ENCODE data around the gene JAK1. TPM values are rescaled to one million over a fixed set of nuclear protein-coding genes. Genes with fewer than 3 reads are reported as not detected.

The JAK1 gene
- total and polyA plus RNA-seq, 2 of the 8 experiments (the other 6 are each of a cell fraction or from before 2014, with no cell fraction given) = 7.8 to 24.5 TPM

- no peak for TF ChIP-seq E2F6 (IDR thresholded peaks at IDR 0.05)
- TF ChIP-seq RBBP5 (IDR thresholded peaks at IDR 0.05; ENCODE audit: borderline replicate concordance, low read depth, low read length) = no peak
- TF ChIP-seq JUN (IDR thresholded peaks at IDR 0.05; ENCODE audit: low read depth, low read length) = no peak
- no peak for TF ChIP-seq CHD1 (IDR thresholded peaks at IDR 0.05; ENCODE audit: low read depth, low read length)
- TF ChIP-seq EZH2 (IDR thresholded peaks at IDR 0.05; ENCODE audit: low read depth, low read length, severe bottlenecking) = no peak
- TF ChIP-seq YY1 (IDR thresholded peaks at IDR 0.05; ENCODE audit: low read depth, low read length) = no peak
- TF ChIP-seq SIRT6 (IDR thresholded peaks at IDR 0.05; ENCODE audit: low read length) = no peak
- TF ChIP-seq CHD7 (IDR thresholded peaks at IDR 0.05; ENCODE audit: insufficient replicate concordance, low read length) = no peak
Measured at GRCh38 chr1:64995316-64995715, 29.0 kb upstream of the JAK1 start (continued).

Measured in H1 (cell line).